Measurements from ENCODE around the gene ZBTB8A. TPM values are rescaled to one million over a fixed set of nuclear protein-coding genes. Genes with fewer than 3 reads are reported as not detected.
"Not testable (repeated sequence)": the region's sequence is repeated elsewhere in the genome, so short reads cannot be mapped to it uniquely, and the experiment has no call there.

ZBTB8A gene
- total RNA-seq, 4 donors from 2014 or later, result 2.5 to 5.2 (median 3.9) TPM

GRCh38 chr1:32635508-32636277, 96.5 kb downstream of the ZBTB8A start:
- Histone ChIP-seq H3K27me3 (no peaks in the 10 kb centered on the region), H3K4me3 (no peak overlapping the region), H3K4me1 (no peaks in the 10 kb centered on the region), H3K36me3 (peaks cover 0 to 14% of the 10 kb centered on the region in 2 donors), H3K9me3 (no peaks in the 10 kb centered on the region), H3K27ac (no peak overlapping the region)
- DNase-seq (no peak), ATAC-seq (no peak)
- intact Hi-C loops (cut with DNase I; ENCODE audit: low total_unique reads) (no loop called here), in situ Hi-C loops (cut with MboI; ENCODE audit: low sequenced_read_pairs in 4 of 4) (no loop called here)
- no peak for TF ChIP-seq CTCF (IDR thresholded peaks at IDR 0.05 in 4 of 5, conservative IDR thresholded peaks at IDR 0.05 in 1 of 5)
- no peak for TF ChIP-seq POLR2A (IDR thresholded peaks at IDR 0.05)

GRCh38 chr1:32636914-32637645, 97.9 kb downstream of the ZBTB8A start:
- DNase-seq (no peak), ATAC-seq (no peak)
- H3K4me1 ChIP-seq, result no peaks in the 10 kb centered on the region
- intact Hi-C loops (cut with DNase I; ENCODE audit: low total_unique reads) (no loop called here), in situ Hi-C loops (cut with MboI; ENCODE audit: low sequenced_read_pairs in 4 of 4) (no loop called here)
- H3K27me3 ChIP-seq, result no peaks in the 10 kb centered on the region
- peaks cover 0 to 9% of the 10 kb centered on the region in 2 donors for H3K36me3 ChIP-seq
- TF ChIP-seq POLR2A (IDR thresholded peaks at IDR 0.05), result no peak
- no peak for TF ChIP-seq CTCF (IDR thresholded peaks at IDR 0.05 in 4 of 5, conservative IDR thresholded peaks at IDR 0.05 in 1 of 5)
- no peak overlapping the region for H3K27ac ChIP-seq
- H3K9me3 ChIP-seq, result no peaks in the 10 kb centered on the region
- no peak overlapping the region for H3K4me3 ChIP-seq

GRCh38 chr1:32639489-32640075, 100.4 kb downstream of the ZBTB8A start:
- Histone ChIP-seq H3K27ac (no peak overlapping the region), H3K36me3 (no peaks in the 10 kb centered on the region), H3K9me3 (no peaks in the 10 kb centered on the region), H3K4me3 (no peak overlapping the region), H3K27me3 (no peaks in the 10 kb centered on the region), H3K4me1 (no peaks in the 10 kb centered on the region)
- intact Hi-C loops (cut with DNase I; ENCODE audit: low total_unique reads) (no loop called here), in situ Hi-C loops (cut with MboI; ENCODE audit: low sequenced_read_pairs in 4 of 4) (no loop called here)
- no peak for DNase-seq
- no peak for ATAC-seq
- TF ChIP-seq CTCF (IDR thresholded peaks at IDR 0.05 in 4 of 5, conservative IDR thresholded peaks at IDR 0.05 in 1 of 5) (no peak), POLR2A (IDR thresholded peaks at IDR 0.05) (no peak)

- H3K27ac ChIP-seq; H3K4me1 ChIP-seq; H3K27me3 ChIP-seq; H3K4me3 ChIP-seq; H3K36me3 ChIP-seq; ATAC-seq; H3K9me3 ChIP-seq; intact Hi-C loops (cut with DNase I; ENCODE audit: low total_unique reads); DNase-seq; in situ Hi-C loops (cut with MboI; ENCODE audit: low sequenced_read_pairs in 4 of 4): not testable (repeated sequence)
These were observed 103.1 kb downstream of the ZBTB8A start for GRCh38 chr1:32642292-32642827.

GRCh38 chr1:32644426-32644825, 105.2 kb downstream of the ZBTB8A start:
- H3K36me3 ChIP-seq, result no peaks in the 10 kb centered on the region
- H3K4me1 ChIP-seq, result peaks cover 5 to 23% of the 10 kb centered on the region in 2 donors
- H3K27ac ChIP-seq, result no peak overlapping the region
- H3K27me3 ChIP-seq, result no peaks in the 10 kb centered on the region
- no peak for ATAC-seq
- TF ChIP-seq POLR2A (IDR thresholded peaks at IDR 0.05) (no peak), CTCF (IDR thresholded peaks at IDR 0.05 in 4 of 5, conservative IDR thresholded peaks at IDR 0.05 in 1 of 5) (no peak)
- H3K9me3 ChIP-seq, result no peaks in the 10 kb centered on the region
- no peak for DNase-seq
- intact Hi-C loops (cut with DNase I; ENCODE audit: low total_unique reads), result no loop called here
- H3K4me3 ChIP-seq, result no peak overlapping the region
- in situ Hi-C loops (cut with MboI; ENCODE audit: low sequenced_read_pairs in 4 of 4), result no loop called here
